ENCODE results near the gene MOGAT2. TPM values are rescaled to one million over a fixed set of nuclear protein-coding genes. Genes with fewer than 3 reads are reported as not detected.

The MOGAT2 gene
- total and polyA plus RNA-seq, 2 of the 13 experiments (the other 11 are each of a cell fraction or from before 2014, with no cell fraction given), result 27.2 to 27.8 TPM

DNA sequence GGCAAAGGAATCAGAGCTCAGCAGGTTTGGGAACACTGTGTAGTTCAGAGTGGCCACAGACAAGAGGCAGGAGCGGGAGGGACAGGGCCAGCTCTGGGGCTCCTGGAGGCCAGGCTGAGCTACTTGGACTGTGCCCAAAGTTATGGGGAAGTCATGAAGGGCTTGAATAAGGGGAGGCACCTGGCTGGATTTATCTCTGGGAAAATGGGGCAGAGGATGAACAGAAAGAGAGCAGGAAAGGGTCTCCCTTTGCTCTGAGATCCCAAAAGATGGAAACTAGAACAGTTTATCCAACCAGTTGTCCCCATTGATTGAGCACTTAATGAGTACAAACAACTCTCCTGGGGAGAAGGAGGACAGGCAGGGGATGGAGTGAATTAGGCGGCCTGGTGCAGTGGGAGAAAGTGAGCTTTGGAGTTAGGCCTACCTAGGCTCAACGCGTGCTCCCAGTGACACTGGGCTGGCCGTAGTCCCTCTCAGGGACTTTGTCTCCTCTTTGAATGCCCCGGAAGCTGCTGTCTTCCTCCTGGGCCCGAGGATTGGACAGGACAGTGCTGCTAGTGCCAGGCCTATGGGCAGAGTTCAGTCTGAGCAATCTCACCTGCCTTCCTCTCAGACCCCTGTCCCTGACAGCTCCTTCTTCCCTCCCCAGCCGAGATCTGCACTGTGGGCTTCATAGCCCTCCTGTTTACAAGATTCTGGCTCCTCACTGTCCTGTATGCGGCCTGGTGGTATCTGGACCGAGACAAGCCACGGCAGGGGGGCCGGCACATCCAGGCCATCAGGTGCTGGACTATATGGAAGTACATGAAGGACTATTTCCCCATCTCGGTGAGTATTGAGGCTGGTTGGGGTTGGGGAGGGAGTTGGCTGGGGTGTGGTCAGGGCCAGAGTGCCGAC is 2.0 kb downstream of the MOGAT2 start (continued):
- TF ChIP-seq MLLT10 (CRISPR knock-in tag; IDR thresholded peaks at IDR 0.05) (no peak), ZFP36L1 (CRISPR knock-in tag; IDR thresholded peaks at IDR 0.05) (no peak), ZNF430 (CRISPR knock-in tag; IDR thresholded peaks at IDR 0.05) (peak; percentile 93; the same call in 1 of the 2 replicates), EHMT2 (IDR thresholded peaks at IDR 0.05; ENCODE audit: borderline replicate concordance, low read depth, low read length) (no peak), ZNF547 (CRISPR knock-in tag; IDR thresholded peaks at IDR 0.05) (no peak), CCDC6 (CRISPR knock-in tag; IDR thresholded peaks at IDR 0.05) (no peak), FOXO4 (CRISPR knock-in tag; conservative IDR thresholded peaks at IDR 0.05) (no peak), ARID5B (CRISPR knock-in tag; IDR thresholded peaks at IDR 0.05) (peak; percentile 37; the same call in 1 of the 2 replicates), ZUFSP (CRISPR knock-in tag; IDR thresholded peaks at IDR 0.05; ENCODE audit: borderline replicate concordance) (no peak), MZF1 (CRISPR knock-in tag; IDR thresholded peaks at IDR 0.05; ENCODE audit: borderline replicate concordance) (no peak; the same call in 1 of the 2 replicates), GLI4 (CRISPR knock-in tag; IDR thresholded peaks at IDR 0.05; ENCODE audit: borderline replicate concordance) (no peak), NFKB2 (CRISPR knock-in tag; IDR thresholded peaks at IDR 0.05; ENCODE audit: borderline replicate concordance) (peak; percentile 33; the same call in 1 of the 2 replicates), ZNF775 (CRISPR knock-in tag; IDR thresholded peaks at IDR 0.05; ENCODE audit: borderline replicate concordance) (peak; percentile 46; the same call in 1 of the 2 replicates), ZNF251 (CRISPR knock-in tag; IDR thresholded peaks at IDR 0.05) (no peak)
- TF ChIP-seq, protein P1, sequence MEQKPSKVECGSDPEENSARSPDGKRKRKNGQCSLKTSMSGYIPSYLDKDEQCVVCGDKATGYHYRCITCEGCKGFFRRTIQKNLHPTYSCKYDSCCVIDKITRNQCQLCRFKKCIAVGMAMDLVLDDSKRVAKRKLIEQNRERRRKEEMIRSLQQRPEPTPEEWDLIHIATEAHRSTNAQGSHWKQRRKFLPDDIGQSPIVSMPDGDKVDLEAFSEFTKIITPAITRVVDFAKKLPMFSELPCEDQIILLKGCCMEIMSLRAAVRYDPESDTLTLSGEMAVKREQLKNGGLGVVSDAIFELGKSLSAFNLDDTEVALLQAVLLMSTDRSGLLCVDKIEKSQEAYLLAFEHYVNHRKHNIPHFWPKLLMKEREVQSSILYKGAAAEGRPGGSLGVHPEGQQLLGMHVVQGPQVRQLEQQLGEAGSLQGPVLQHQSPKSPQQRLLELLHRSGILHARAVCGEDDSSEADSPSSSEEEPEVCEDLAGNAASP (CRISPR knock-in tag; IDR thresholded peaks at IDR 0.05; ENCODE audit: borderline replicate concordance), result peak; percentile 55; the same call in 1 of the 2 replicates
- TF ChIP-seq, protein P2, sequence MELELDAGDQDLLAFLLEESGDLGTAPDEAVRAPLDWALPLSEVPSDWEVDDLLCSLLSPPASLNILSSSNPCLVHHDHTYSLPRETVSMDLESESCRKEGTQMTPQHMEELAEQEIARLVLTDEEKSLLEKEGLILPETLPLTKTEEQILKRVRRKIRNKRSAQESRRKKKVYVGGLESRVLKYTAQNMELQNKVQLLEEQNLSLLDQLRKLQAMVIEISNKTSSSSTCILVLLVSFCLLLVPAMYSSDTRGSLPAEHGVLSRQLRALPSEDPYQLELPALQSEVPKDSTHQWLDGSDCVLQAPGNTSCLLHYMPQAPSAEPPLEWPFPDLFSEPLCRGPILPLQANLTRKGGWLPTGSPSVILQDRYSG (CRISPR knock-in tag; IDR thresholded peaks at IDR 0.05), result no peak
